K562 (cell line): Measurements from ENCODE around the gene RAI1. TPM values are rescaled to one million over a fixed set of nuclear protein-coding genes. Genes with fewer than 3 reads are reported as not detected.

Source experiments
- CBX5 ChIP-seq: IDR thresholded peaks from 2 replicates; pipeline ENCODE4 v1.6.1; 2014; ENCODE audit warnings: low read depth, borderline replicate concordance
- COPS2 ChIP-seq: fragments of 450-650 bp; conservative IDR thresholded peaks from 2 replicates; pipeline ENCODE4 v1.6.1; 2016; ENCODE audit warnings: mild to moderate bottlenecking, moderate library complexity
- FOXM1 ChIP-seq, 2 experiments: fragments of 450-650 bp in 1 of 2; sonication (generic) in 1 of 2; formaldehyde crosslinking in 1 of 2; IDR thresholded peaks; 2 replicates each; pipeline versions ENCODE4 v1.6.1 to v1.9.0; 2017 to 2022; ENCODE audit warnings: low read depth in 2 of 2, mild to moderate bottlenecking in 2 of 2, missing genetic modification reagents in 1 of 2, moderate library complexity in 1 of 2
- JUNB ChIP-seq: fragments of 450-650 bp; formaldehyde crosslinking; conservative IDR thresholded peaks from 2 replicates; pipeline ENCODE4 v1.4.0; 2020; ENCODE audit warnings: mild to moderate bottlenecking
- KAT7 ChIP-seq: sonication (generic); formaldehyde crosslinking; IDR thresholded peaks from 2 replicates; pipeline ENCODE4 v1.8.0; 2022; ENCODE audit warnings: missing genetic modification reagents, mild to moderate bottlenecking, borderline replicate concordance
- MGA ChIP-seq: fragments of 450-650 bp; IDR thresholded peaks from 2 replicates; pipeline ENCODE4 v1.6.1; 2016; ENCODE audit warnings: mild to moderate bottlenecking, moderate library complexity
- NELFE ChIP-seq: IDR thresholded peaks from 2 replicates; pipeline ENCODE4 v1.6.1; 2011; ENCODE audit warnings: mild to moderate bottlenecking; ENCODE audit not compliant: insufficient read depth, insufficient read length
- PHF8 ChIP-seq: fragments of 200-600 bp; sonication (generic); IDR thresholded peaks from 2 replicates; pipeline ENCODE4 v1.6.1; 2012; ENCODE audit warnings: mixed run types, mild to moderate bottlenecking, inconsistent platforms, low read length, moderate library complexity, borderline replicate concordance
- PPARD ChIP-seq: fragments of 250-450 bp; sonication (Bioruptor Pico); IDR thresholded peaks from 2 replicates; pipeline ENCODE4 v1.8.0; 2022; ENCODE audit warnings: inconsistent platforms, mild to moderate bottlenecking, moderate library complexity
- PTTG1 ChIP-seq: fragments of 450-650 bp; IDR thresholded peaks from 2 replicates; pipeline ENCODE4 v1.6.1; 2016; ENCODE audit warnings: low read depth, mild to moderate bottlenecking, missing genetic modification characterization, missing compliant biosample characterization
- SIX5 ChIP-seq, 2 experiments: IDR thresholded peaks; 2 replicates each; pipeline ENCODE4 v1.6.1; 2011; ENCODE audit warnings: low read length in 2 of 2, borderline replicate concordance in 1 of 2, low read depth in 1 of 2, mild to moderate bottlenecking in 1 of 2, moderate library complexity in 1 of 2; ENCODE audit not compliant: insufficient read depth in 1 of 2
- SREBF2 ChIP-seq: sonication (generic); formaldehyde crosslinking; IDR thresholded peaks from 2 replicates; pipeline ENCODE4 v1.4.0; 2020; ENCODE audit warnings: mild to moderate bottlenecking, missing genetic modification reagents
- STAT5B ChIP-seq: fragments of 250-450 bp; sonication (Bioruptor Pico); IDR thresholded peaks from 2 replicates; pipeline ENCODE4 v1.8.0; 2021; ENCODE audit warnings: mild to moderate bottlenecking, inconsistent platforms
- TARDBP ChIP-seq: fragments of 450-650 bp; IDR thresholded peaks from 2 replicates; pipeline ENCODE4 v1.6.1; 2016
- ZFP1 ChIP-seq: fragments of 450-650 bp; formaldehyde crosslinking; IDR thresholded peaks from 2 replicates; pipeline ENCODE4 v1.4.0; 2020; ENCODE audit warnings: mild to moderate bottlenecking, mixed read lengths
- ZNF311 ChIP-seq: fragments of 250-450 bp; sonication (Bioruptor Pico); IDR thresholded peaks from 2 replicates; pipeline ENCODE4 v1.4.0; 2020; ENCODE audit warnings: mild to moderate bottlenecking, moderate library complexity
- polyA plus RNA-seq, 8 experiments: library from polyadenylated mRNA; depleted of rRNA in 4 of 8; stranded (reverse) in 5 of 8; unstranded in 3 of 8; fragments of >200 nt; fragmentation: Nextera tagmentation in 2 of 8; fragmentation: Illumina TruSeq in 1 of 8; extraction: Ambion mirVana in 2 of 8; extraction: Trizol in 1 of 8; gene quantifications; 2 replicates each; pipeline versions ENCODE4 v1.2.1 to v1.2.3, GENCODE V29; 2011 to 2014; ENCODE audit warnings: inconsistent platforms in 1 of 8, missing spikeins in 1 of 8
- total RNA-seq, 7 experiments: library from RNA; depleted of rRNA in 6 of 7; stranded (reverse); fragments of >200 nt in 6 of 7; fragmentation: Illumina TruSeq in 2 of 7; extraction: Trizol in 2 of 7; gene quantifications; 2 replicates each; pipeline versions ENCODE4 v1.2.1 to v1.2.3, GENCODE V29; 2011 to 2021; ENCODE audit warnings: low replicate concordance in 1 of 7

RAI1 gene
- total and polyA plus RNA-seq, 9 of the 15 experiments (the other 6 are each of a cell fraction or from before 2014, with no cell fraction given): 0.68 to 19.9 (median 5.5) TPM

- TF ChIP-seq MGA (no peak), PPARD (CRISPR knock-in tag) (no peak), TARDBP (no peak), ZFP1 (CRISPR knock-in tag) (no peak), SREBF2 (CRISPR knock-in tag) (no peak), KAT7 (CRISPR knock-in tag) (peak; percentile 89), FOXM1 (IDR thresholded peaks at IDR 0.05; ENCODE audit: low read depth) (no peak), FOXM1 (CRISPR knock-in tag; IDR thresholded peaks at IDR 0.05; ENCODE audit: low read depth) (no peak), PHF8 (peak; percentile 66; the same call in 1 of the 2 replicates), ZNF311 (CRISPR knock-in tag) (no peak), NELFE (no peak), SIX5 (IDR thresholded peaks at IDR 0.05; ENCODE audit: borderline replicate concordance in 1 of 2, insufficient read depth in 1 of 2, low read depth in 1 of 2, low read length in 2 of 2) (no peak), PTTG1 (tag) (no peak), COPS2 (no peak), JUNB (CRISPR knock-in tag) (no peak), STAT5B (no peak), CBX5 (no peak)
Measured at GRCh38 chr17:17836250-17836817, 155.1 kb downstream of the RAI1 start (continued).
